Bronchial epithelial cell (primary cell): Measurements from ENCODE around the gene EIF4E1B. TPM values are rescaled to one million over a fixed set of nuclear protein-coding genes. Genes with fewer than 3 reads are reported as not detected.

Experiments
- DNase-seq: peaks from one replicate; pipeline ENCODE4 v3.0.0-alpha.2; 2010; ENCODE audit warnings: low read depth
- FAIRE-seq: peaks from 2 replicates; lab custom pipeline; 2011; peaks lifted over from hg19 to GRCh38; lab: Jason Lieb, UNC
- H3K27me3 ChIP-seq: 2 replicates; pipeline ENCODE4 v1.5.1; 2011; ENCODE audit warnings: low read length; ENCODE audit not compliant: control insufficient read depth, insufficient read depth
- H3K36me3 ChIP-seq: 2 replicates; pipeline ENCODE4 v1.5.1; 2011; ENCODE audit warnings: low read length; ENCODE audit not compliant: control insufficient read depth, insufficient read depth
- H3K4me3 ChIP-seq: 2 replicates; pipeline ENCODE4 v1.5.1; 2011; ENCODE audit warnings: mild to moderate bottlenecking, low read depth, low read length, control low read depth
- CTCF ChIP-seq: IDR thresholded peaks from 2 replicates; pipeline ENCODE4 v1.5.1; 2011; ENCODE audit warnings: mild to moderate bottlenecking, moderate library complexity, low read length, control low read depth, inconsistent platforms; ENCODE audit not compliant: insufficient read depth, severe bottlenecking
- total RNA-seq: library from RNA; depleted of rRNA; stranded (reverse); fragments of >200 nt; gene quantifications from 2 replicates; pipeline ENCODE4 v1.2.1, GENCODE V29; 2014

EIF4E1B gene
- total RNA-seq, 1 donor from 2014 or later, result not detected

DNA sequence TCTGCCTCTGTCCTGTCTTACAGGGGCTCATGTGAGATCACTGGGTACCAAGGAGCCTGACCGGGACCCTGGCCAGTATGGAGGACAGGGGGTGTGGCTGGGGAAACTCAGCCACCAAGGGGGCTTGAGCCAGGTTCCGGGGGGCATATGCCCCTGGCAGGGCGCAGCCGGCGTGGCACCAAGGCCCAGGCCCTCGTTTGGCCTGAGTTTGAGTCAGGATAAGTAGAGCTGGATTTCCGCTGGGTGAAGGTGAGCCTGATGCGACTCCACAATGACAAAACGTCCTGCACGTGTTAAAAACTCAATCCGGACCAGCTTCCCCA is 16.2 kb downstream of the EIF4E1B start:
- H3K4me3 ChIP-seq, result peak overlapping the region; percentile 70
- no peak for FAIRE-seq
- no peak for TF ChIP-seq CTCF
- H3K27me3 ChIP-seq, result no peaks in the 10 kb centered on the region
- no peaks in the 10 kb centered on the region for H3K36me3 ChIP-seq
- DNase-seq, result no peak

DNA sequence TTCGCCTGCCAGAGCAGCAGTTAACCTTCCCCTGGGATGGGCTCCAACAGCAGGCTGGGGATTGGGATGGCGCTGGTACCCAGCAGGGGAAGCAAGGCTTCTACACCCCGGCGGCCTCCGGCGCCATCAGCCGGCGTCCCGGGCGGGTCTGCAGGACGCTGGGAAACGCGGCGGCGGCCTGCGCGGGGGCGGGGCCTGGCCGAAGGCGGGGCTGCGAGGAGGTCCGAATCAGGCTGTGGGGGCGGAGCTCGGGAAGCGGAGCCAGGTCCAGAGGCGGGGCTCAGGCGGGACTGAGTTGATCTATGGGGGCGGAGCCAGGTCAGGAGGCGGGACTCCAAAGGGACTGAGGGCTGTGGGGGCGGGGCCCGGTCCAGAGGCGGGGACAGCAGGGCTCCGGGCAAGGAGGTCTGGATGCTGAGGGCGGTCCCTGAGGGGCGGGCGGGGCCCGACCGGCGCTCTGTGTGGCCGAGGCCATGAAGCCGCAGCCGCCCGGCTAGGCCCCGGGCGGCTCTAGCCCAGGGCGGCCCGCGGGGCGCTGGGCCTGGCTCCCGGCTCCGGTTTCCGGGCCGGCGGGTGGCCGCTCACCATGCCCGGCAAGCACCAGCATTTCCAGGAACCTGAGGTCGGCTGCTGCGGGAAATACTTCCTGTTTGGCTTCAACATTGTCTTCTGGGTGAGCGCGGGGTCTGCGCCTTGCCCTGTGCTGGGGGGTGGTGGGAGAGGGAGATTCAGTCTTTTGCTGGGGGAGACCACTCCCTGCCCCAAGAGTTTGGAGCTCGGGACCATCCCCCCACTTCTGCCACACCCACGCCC is 16.8 kb downstream of the EIF4E1B start, which contains the start of gene TSPAN17:
TSS of gene TSPAN17 (plus strand) at position 455 of the 813 bp plus-strand sequence. CDS start at position 587, 132 bp downstream.
- Histone ChIP-seq H3K27me3 (no peaks in the 10 kb centered on the region), H3K36me3 (no peaks in the 10 kb centered on the region), H3K4me3 (peak within 1 kb of the TSS; percentile 70)
- FAIRE-seq (no peak), DNase-seq (peak; percentile 93)
- TF ChIP-seq CTCF, result peak; percentile 32

GRCh38 chr5:176647843-176648473 is 17.5 kb downstream of the EIF4E1B start:
- peak overlapping the region; percentile 70 for H3K4me3 ChIP-seq
- FAIRE-seq (no peak), DNase-seq (peak; percentile 30)
- TF ChIP-seq CTCF, result no peak
- no peaks in the 10 kb centered on the region for H3K36me3 ChIP-seq
- no peaks in the 10 kb centered on the region for H3K27me3 ChIP-seq

DNA sequence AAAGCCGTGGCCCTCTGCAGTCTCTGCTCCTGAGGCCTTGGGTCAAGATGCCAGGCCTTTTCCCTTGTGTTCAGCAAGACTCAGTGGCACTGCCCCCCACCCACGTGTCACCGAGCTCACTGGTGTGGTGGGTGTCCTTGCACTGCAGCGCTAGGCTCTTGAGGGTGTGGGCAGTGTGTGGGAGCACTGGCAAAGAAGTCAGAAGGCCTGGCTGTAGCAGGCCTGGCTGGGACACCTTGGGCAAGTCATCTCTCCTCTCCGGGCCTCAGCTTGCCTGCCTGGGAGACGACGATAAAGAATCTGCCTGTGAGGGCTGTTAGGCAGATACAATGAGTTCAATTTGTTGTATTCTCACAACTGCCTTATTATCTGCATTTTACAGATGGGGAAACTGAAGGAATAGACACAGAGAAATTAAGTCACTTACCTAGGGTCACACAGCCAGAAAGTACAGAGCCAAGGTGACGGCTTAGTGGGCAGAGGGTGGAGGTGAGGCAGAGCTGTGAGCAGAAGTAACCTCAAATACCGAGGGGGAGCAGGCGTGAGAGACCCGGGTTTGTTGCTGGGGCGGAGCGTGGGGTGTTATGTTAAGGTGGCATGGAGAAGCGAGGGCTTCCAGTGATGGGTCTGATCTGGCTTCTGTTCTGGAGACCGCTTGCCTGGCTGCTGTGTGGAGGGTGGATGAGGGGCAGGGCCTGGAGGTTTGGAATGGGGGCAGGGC is 18.2 kb downstream of the EIF4E1B start:
- DNase-seq (no peak), FAIRE-seq (no peak)
- no peak for TF ChIP-seq CTCF
- no peaks in the 10 kb centered on the region for H3K36me3 ChIP-seq
- H3K4me3 ChIP-seq, result no peak overlapping the region
- H3K27me3 ChIP-seq, result no peaks in the 10 kb centered on the region

GRCh38 chr5:176650354-176650884 is 19.9 kb downstream of the EIF4E1B start:
- H3K27me3 ChIP-seq, result no peaks in the 10 kb centered on the region
- FAIRE-seq, result no peak
- no peak for DNase-seq

More at GRCh38 chr5:176650354-176650884, 19.9 kb downstream of the EIF4E1B start:
- TF ChIP-seq CTCF, result no peak
- Histone ChIP-seq H3K4me3 (no peak overlapping the region), H3K36me3 (peaks cover 2% of the 10 kb centered on the region)
